Thyroid gland (tissue), 4 donors: ENCODE results near the gene PTPN4.

Experiments
- CTCF ChIP-seq, 6 experiments: fragments of 200-600 bp in 3 of 6; fragments of 450-650 bp in 3 of 6; sonication (generic) in 3 of 6; IDR thresholded peaks; one replicate each; pipeline ENCODE4 v1.5.1; 2016 to 2019; ENCODE audit warnings: antibody characterized with exemption in 6 of 6, mild to moderate bottlenecking in 2 of 6, inconsistent platforms in 1 of 6, moderate library complexity in 1 of 6
- POLR2A ChIP-seq, 2 donors: fragments of 450-650 bp; IDR thresholded peaks; one replicate each; pipeline ENCODE4 v1.6.1; 2017; ENCODE audit warnings: antibody characterized with exemption in 2 of 2, mild to moderate bottlenecking in 2 of 2, moderate library complexity in 1 of 2

- no peak for TF ChIP-seq POLR2A (IDR thresholded peaks at IDR 0.05)
- TF ChIP-seq CTCF (IDR thresholded peaks at IDR 0.05), result no peak
Measured at GRCh38 chr2:119769645-119770044, 9.9 kb downstream of the PTPN4 start.
